HFFc6 (cell line): Measurements from ENCODE around the gene FANK1. TPM values are rescaled to one million over a fixed set of nuclear protein-coding genes. Genes with fewer than 3 reads are reported as not detected.

Source experiments
- DNase-seq: peaks from one replicate; pipeline ENCODE4 v3.0.0-alpha.2; 2018
- H3K27ac Mint-ChIP-seq: 2 replicates; pipeline ENCODE4 v1.8.0; 2020; ENCODE audit warnings: mild to moderate bottlenecking, mixed read lengths
- H3K27me3 Mint-ChIP-seq: 2 replicates; pipeline ENCODE4 v1.8.0; 2021; ENCODE audit warnings: mild to moderate bottlenecking, moderate library complexity, mixed read lengths; ENCODE audit not compliant: insufficient read depth
- H3K36me3 Mint-ChIP-seq: 2 replicates; pipeline ENCODE4 v1.8.0; 2021; ENCODE audit warnings: low read depth, mixed read lengths
- H3K4me1 Mint-ChIP-seq: 2 replicates; pipeline ENCODE4 v1.8.0; 2020; ENCODE audit warnings: low read depth, mixed read lengths
- H3K4me3 Mint-ChIP-seq: 2 replicates; pipeline ENCODE4 v1.8.0; 2020; ENCODE audit warnings: mild to moderate bottlenecking, moderate library complexity, mixed read lengths
- H3K9me3 Mint-ChIP-seq: 2 replicates; pipeline ENCODE4 v1.8.0; 2020; ENCODE audit warnings: mild to moderate bottlenecking, mixed read lengths
- total RNA-seq, 6 experiments: library from RNA; stranded (reverse); fragmentation: NEBNext Ultra II Directional; extraction: Animal tissue kit (Norgen Biotek cat#: 25700); gene quantifications; 2 replicates in 1 of 6; 3 replicates in 5 of 6; pipeline ENCODE4 v1.2.3, GENCODE V29; 2021
- TF ChIP-seq, protein P1 (sequence below): fragments of 200-600 bp; sonication (generic); IDR thresholded peaks from 2 replicates; pipeline ENCODE4 v1.5.0; 2021; ENCODE audit warnings: antibody characterized with exemption, mild to moderate bottlenecking

FANK1 gene
- total RNA-seq, 6 experiments from 2014 or later, result 0.50 to 1.4 (median 0.88) TPM

DNA sequence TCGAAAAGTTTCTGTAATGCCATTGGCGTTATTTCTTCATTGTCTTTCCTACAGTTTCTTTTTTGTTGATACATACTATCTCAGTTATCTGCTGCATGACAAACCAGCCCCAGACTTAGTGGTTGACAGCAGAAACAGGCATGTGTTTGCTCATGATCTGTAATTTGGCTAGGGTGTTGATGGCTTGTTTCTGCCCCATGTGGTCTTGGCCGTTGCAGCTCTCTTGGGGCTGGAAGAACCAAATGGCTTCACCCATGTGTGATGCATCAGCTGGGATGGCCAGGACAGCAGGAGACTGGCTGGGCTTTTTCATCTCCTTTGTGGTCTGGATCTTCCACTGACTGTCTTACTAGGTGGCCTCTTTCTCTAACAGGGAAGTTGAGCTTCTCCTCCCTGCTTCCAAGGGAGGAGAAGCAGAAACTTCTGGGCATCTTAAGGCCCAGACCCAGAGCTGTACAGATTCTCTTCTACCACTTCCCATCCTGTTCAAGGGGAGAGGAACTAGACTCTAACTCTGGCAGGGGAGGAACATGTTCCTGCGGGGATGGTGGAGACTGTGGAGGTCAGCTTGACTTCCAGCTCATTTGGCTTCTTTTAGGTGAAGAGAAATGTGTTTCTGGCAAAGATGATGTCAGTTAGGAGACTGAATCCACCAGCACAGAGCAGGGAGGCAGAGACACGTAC is 89.3 kb downstream of the FANK1 start:
- DNase-seq, result no peak
- no peaks in the 10 kb centered on the region for H3K9me3 Mint-ChIP-seq
- H3K27me3 Mint-ChIP-seq, result peaks cover 6% of the 10 kb centered on the region
- peaks cover 3% of the 10 kb centered on the region; the same call in 1 of the 2 replicates for H3K36me3 Mint-ChIP-seq
- no peak overlapping the region for H3K4me3 Mint-ChIP-seq
- TF ChIP-seq, protein P1, sequence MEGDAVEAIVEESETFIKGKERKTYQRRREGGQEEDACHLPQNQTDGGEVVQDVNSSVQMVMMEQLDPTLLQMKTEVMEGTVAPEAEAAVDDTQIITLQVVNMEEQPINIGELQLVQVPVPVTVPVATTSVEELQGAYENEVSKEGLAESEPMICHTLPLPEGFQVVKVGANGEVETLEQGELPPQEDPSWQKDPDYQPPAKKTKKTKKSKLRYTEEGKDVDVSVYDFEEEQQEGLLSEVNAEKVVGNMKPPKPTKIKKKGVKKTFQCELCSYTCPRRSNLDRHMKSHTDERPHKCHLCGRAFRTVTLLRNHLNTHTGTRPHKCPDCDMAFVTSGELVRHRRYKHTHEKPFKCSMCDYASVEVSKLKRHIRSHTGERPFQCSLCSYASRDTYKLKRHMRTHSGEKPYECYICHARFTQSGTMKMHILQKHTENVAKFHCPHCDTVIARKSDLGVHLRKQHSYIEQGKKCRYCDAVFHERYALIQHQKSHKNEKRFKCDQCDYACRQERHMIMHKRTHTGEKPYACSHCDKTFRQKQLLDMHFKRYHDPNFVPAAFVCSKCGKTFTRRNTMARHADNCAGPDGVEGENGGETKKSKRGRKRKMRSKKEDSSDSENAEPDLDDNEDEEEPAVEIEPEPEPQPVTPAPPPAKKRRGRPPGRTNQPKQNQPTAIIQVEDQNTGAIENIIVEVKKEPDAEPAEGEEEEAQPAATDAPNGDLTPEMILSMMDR, result no peak
- H3K27ac Mint-ChIP-seq, result no peak overlapping the region
- peaks cover 19% of the 10 kb centered on the region for H3K4me1 Mint-ChIP-seq

DNA sequence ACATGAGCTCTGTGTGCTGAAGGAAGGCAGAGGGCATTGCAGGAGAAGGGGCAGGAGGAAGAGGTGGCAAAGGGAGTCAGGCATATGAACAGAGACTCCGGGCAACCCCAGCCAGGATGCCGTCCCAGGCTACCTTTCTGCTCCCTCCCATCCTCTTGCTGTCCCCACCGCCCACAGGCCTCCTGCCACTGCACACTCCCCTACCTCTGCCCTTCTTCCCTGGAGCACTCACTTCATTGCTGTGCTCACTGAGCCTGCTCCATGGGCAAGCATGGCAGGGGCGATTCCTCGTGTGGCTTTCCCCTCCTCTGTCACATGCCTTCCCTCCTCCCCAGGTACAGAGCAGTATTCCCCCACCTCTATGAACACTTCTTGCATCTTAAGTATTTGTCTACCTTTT is 93.4 kb downstream of the FANK1 start:
- peaks cover 14% of the 10 kb centered on the region; the same call in 1 of the 2 replicates for H3K4me1 Mint-ChIP-seq
- peaks cover 5% of the 10 kb centered on the region; the same call in 1 of the 2 replicates for H3K27me3 Mint-ChIP-seq
- no peak overlapping the region for H3K4me3 Mint-ChIP-seq
- TF ChIP-seq, protein P1, result no peak
- DNase-seq, result no peak
- H3K27ac Mint-ChIP-seq, result no peak overlapping the region
- H3K9me3 Mint-ChIP-seq, result no peaks in the 10 kb centered on the region
- H3K36me3 Mint-ChIP-seq, result peaks cover 5% of the 10 kb centered on the region; the same call in 1 of the 2 replicates

DNA sequence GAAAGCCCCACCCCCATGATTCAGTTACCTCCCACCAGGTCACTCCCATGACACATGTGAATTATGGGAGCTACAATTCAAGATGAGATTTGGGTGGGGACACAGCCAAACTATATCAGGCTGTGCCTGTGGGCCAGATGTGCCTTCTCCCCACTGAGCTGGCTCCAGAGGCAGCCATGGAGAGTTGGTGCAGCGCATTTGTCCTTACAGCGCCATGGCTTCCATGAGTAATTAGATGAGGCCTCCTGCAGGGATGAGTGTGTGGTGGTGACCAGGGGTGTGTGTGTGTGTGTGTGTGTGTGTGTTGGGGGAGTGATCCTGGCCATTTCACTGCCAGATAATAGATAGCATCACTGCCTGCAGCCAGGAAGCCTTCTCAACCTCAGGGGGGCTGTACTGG is 94.6 kb downstream of the FANK1 start:
- TF ChIP-seq, protein P1, result no peak
- H3K9me3 Mint-ChIP-seq, result no peaks in the 10 kb centered on the region
- no peak overlapping the region for H3K27ac Mint-ChIP-seq
- no peak for DNase-seq
- peaks cover 7% of the 10 kb centered on the region for H3K27me3 Mint-ChIP-seq
- H3K36me3 Mint-ChIP-seq, result peaks cover 5% of the 10 kb centered on the region; the same call in 1 of the 2 replicates
- no peak overlapping the region for H3K4me3 Mint-ChIP-seq
- peaks cover 9% of the 10 kb centered on the region; the same call in 1 of the 2 replicates for H3K4me1 Mint-ChIP-seq

DNA sequence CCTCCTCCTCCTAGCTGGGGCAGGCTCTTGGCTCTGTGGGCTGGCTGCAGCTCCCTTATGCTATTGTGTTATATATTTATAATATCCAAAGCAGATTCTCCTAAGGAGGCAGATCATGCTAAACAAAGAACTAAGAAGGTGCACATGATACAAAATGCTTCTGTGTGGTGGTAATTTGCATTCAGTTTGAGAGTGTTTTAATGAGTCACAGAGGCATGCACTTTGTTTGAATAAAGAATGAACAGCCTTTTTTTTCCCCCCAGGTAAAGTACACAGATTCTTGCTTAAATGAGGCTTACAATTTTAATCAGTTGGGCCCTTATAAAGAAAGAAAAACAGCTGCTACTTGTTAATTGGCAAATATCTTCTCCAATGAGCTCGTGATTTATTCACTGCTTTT is 95.0 kb downstream of the FANK1 start:
- Mint-ChIP-seq H3K9me3 (no peaks in the 10 kb centered on the region), H3K4me1 (peaks cover 9% of the 10 kb centered on the region; the same call in 1 of the 2 replicates), H3K4me3 (no peak overlapping the region), H3K27ac (no peak overlapping the region), H3K27me3 (peaks cover 6% of the 10 kb centered on the region), H3K36me3 (peaks cover 5% of the 10 kb centered on the region; the same call in 1 of the 2 replicates)
- DNase-seq, result no peak
- TF ChIP-seq, protein P1, result no peak

DNA sequence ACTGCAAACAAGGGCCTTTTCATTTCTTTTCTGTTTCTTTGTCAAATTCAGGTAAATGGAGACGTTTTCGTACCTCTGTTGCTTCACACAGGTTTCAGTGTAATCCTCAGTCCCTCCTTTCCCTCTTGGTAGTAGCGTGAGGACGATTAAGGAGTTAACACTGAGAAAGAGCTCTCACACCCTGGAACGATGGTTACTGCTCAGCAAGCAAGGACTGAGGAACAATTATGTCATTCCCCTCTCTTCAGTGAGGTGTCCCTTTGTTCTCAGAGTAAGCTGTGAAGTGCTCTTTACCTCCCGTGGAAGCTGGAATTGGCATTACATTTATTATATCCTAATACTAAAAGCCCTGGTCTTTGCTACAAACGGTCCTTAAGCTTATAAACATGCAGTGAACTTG is 95.9 kb downstream of the FANK1 start:
- no peaks in the 10 kb centered on the region for H3K9me3 Mint-ChIP-seq
- peaks cover 5% of the 10 kb centered on the region; the same call in 1 of the 2 replicates for H3K36me3 Mint-ChIP-seq
- TF ChIP-seq, protein P1, result no peak
- no peak overlapping the region for H3K27ac Mint-ChIP-seq
- H3K4me3 Mint-ChIP-seq, result no peak overlapping the region
- peaks cover 10% of the 10 kb centered on the region for H3K27me3 Mint-ChIP-seq
- peaks cover 9% of the 10 kb centered on the region; the same call in 1 of the 2 replicates for H3K4me1 Mint-ChIP-seq
- no peak for DNase-seq
